Endothelial cell of umbilical vein (primary cell): Measurements from ENCODE around the gene ZFP14. TPM values are rescaled to one million over a fixed set of nuclear protein-coding genes. Genes with fewer than 3 reads are reported as not detected.

Source experiments
- Bru-seq: library from RNA; stranded (reverse); fragments of 400-500 nt; gene quantifications from one replicate; lab custom pipeline; 2021; lab: Mats Ljungman, UMichigan
- BruChase-seq, 2 experiments: library from RNA; stranded (reverse); fragments of 400-500 nt; gene quantifications; one replicate each; lab custom pipeline; 2021; lab: Mats Ljungman, UMichigan
- BruUV-seq: library from RNA; stranded (reverse); fragments of 400-500 nt; replicated peaks from 2 replicates; lab custom pipeline; 2021; lab: Mats Ljungman, UMichigan
- CTCF ChIA-PET: fragments of 300-600, 350-600 bp; sonication (Branson Sonifier 250); formaldehyde crosslinking; loops from one replicate; lab custom pipeline; 2021; ENCODE audit warnings: antibody characterized with exemption, inconsistent platforms; lab: Charles Lee
- POLR2A ChIA-PET: fragments of 300-600, 350-600 bp; sonication (Branson Sonifier 250); formaldehyde crosslinking; loops from one replicate; lab custom pipeline; 2021; ENCODE audit warnings: antibody characterized with exemption, inconsistent platforms; lab: Charles Lee
- DNase-seq: peaks from one replicate; pipeline ENCODE4 v3.0.0-alpha.2; 2011; ENCODE audit warnings: low read depth, low spot score
- FAIRE-seq: peaks from 2 replicates; lab custom pipeline; 2011; peaks lifted over from hg19 to GRCh38; lab: Jason Lieb, UNC
- H2AFZ ChIP-seq: 2 replicates; pipeline ENCODE4 v1.6.0; 2012; ENCODE audit warnings: low read depth, low read length, control low read depth, inconsistent platforms
- H3K27ac ChIP-seq: 2 replicates; pipeline ENCODE4 v1.5.1; 2011; ENCODE audit warnings: low read depth, mild to moderate bottlenecking, control low read depth, low read length, moderate library complexity; ENCODE audit not compliant: insufficient read depth
- H3K27me3 ChIP-seq, 2 experiments: 2 replicates each; pipeline versions ENCODE4 v1.6.0 to v1.6.1; 2011; ENCODE audit warnings: low read length in 2 of 2, mixed read lengths in 1 of 2; ENCODE audit not compliant: control insufficient read depth in 2 of 2, insufficient read depth in 2 of 2
- H3K36me3 ChIP-seq, 2 experiments: 2 replicates in 1 of 2; 3 replicates in 1 of 2; pipeline ENCODE4 v1.5.1; 2011; ENCODE audit warnings: low read length in 2 of 2, mild to moderate bottlenecking in 1 of 2, moderate library complexity in 1 of 2; ENCODE audit not compliant: control insufficient read depth in 2 of 2, insufficient read depth in 2 of 2; ENCODE audit errors: extremely low read depth in 1 of 2
- H3K4me1 ChIP-seq: 3 replicates; pipeline ENCODE4 v1.5.1; 2011; ENCODE audit warnings: mild to moderate bottlenecking, low read length; ENCODE audit not compliant: control insufficient read depth, insufficient read depth; ENCODE audit errors: extremely low read depth
- H3K4me2 ChIP-seq: 2 replicates; pipeline ENCODE4 v1.6.1; 2011; ENCODE audit warnings: low read length, control low read depth, mixed read lengths; ENCODE audit not compliant: insufficient read depth
- H3K4me3 ChIP-seq, 3 experiments: fragments of 200-600 bp in 1 of 3; sonication (generic), shearing (Covaris generic) in 1 of 3; replicated peaks in 1 of 3; 2 replicates each; pipeline ENCODE4 v1.5.1; 2011 to 2016; ENCODE audit warnings: control low read depth in 3 of 3, low read length in 3 of 3, mild to moderate bottlenecking in 2 of 3, inconsistent platforms in 1 of 3, low read depth in 1 of 3, moderate library complexity in 1 of 3; ENCODE audit not compliant: insufficient read depth in 1 of 3
- H3K79me2 ChIP-seq: 2 replicates; pipeline ENCODE4 v1.6.0; 2012; ENCODE audit warnings: low read length, inconsistent platforms; ENCODE audit not compliant: control insufficient read depth, insufficient read depth
- H3K9ac ChIP-seq: replicated peaks from 2 replicates; pipeline ENCODE3; 2011; ENCODE audit warnings: low read length, control low read depth; ENCODE audit not compliant: insufficient read depth; ENCODE audit errors: extremely low read depth
- H3K9me1 ChIP-seq: replicated peaks from 3 replicates; pipeline ENCODE4 v1.6.0; 2011; ENCODE audit warnings: mild to moderate bottlenecking, low read length; ENCODE audit not compliant: control insufficient read depth, insufficient read depth; ENCODE audit errors: extremely low read depth
- H3K9me3 ChIP-seq: replicated peaks from 2 replicates; pipeline ENCODE4 v1.5.1; 2012; ENCODE audit warnings: low read length, inconsistent platforms; ENCODE audit not compliant: control insufficient read depth, insufficient read depth
- H4K20me1 ChIP-seq: replicated peaks from 2 replicates; pipeline ENCODE3; 2011; ENCODE audit warnings: mild to moderate bottlenecking, low read length; ENCODE audit not compliant: control insufficient read depth, insufficient read depth; ENCODE audit errors: extremely low read depth
- JUN ChIP-seq: IDR thresholded peaks from 2 replicates; pipeline ENCODE4 v1.6.1; 2011; ENCODE audit warnings: borderline replicate concordance, low read depth; ENCODE audit not compliant: insufficient read length, insufficient read depth
- POLR2A ChIP-seq: IDR thresholded peaks from 2 replicates; pipeline ENCODE4 v1.6.1; 2012; ENCODE audit warnings: low read depth, mild to moderate bottlenecking, control low read depth, low read length
- dilution Hi-C: fragments of 300-500 bp; cut with MboI; formaldehyde crosslinking; loops from one replicate; pipeline ENCODE4 v1.15.0; 2019; ENCODE audit warnings: low sequenced_read_pairs; ENCODE audit not compliant: extremely low pct_ligation_motif_present
- intact Hi-C: fragments of 100-400 bp; cut with micrococcal nuclease; formaldehyde crosslinking; loops from one replicate; pipeline ENCODE4 v1.10.0; 2022
- long read RNA-seq: library from polyadenylated mRNA; stranded (forward); transcript quantifications from one replicate; pipeline ENCODE4 v2.0.0, GENCODE V29; 2021
- polyA minus RNA-seq, 3 experiments: library from RNA; depleted of rRNA, polyadenylated mRNA; stranded (reverse); fragments of >200 nt; gene quantifications; 1 replicate in 1 of 3; 2 replicates in 2 of 3; pipeline ENCODE4 v1.2.3, GENCODE V29; 2011
- polyA plus RNA-seq, 4 experiments: library from polyadenylated mRNA; depleted of rRNA in 3 of 4; stranded (reverse) in 3 of 4; unstranded in 1 of 4; fragments of >200 nt; gene quantifications; 2 replicates each; pipeline versions ENCODE4 v1.2.1 to v1.2.3, GENCODE V29; 2011 to 2012; ENCODE audit warnings: missing spikeins in 1 of 4
- total RNA-seq: library from RNA; stranded (reverse); gene quantifications from 2 replicates; pipeline ENCODE4 v1.2.3, GENCODE V29; 2021
- TF ChIP-seq, protein P1 (sequence below), 2 donors: IDR thresholded peaks; 1 replicate in 1 of 2; 2 replicates in 1 of 2; pipeline ENCODE4 v1.5.1; 2011; ENCODE audit warnings: low read length in 2 of 2, mild to moderate bottlenecking in 2 of 2, moderate library complexity in 2 of 2, control low read depth in 1 of 2, inconsistent platforms in 1 of 2, low read depth in 1 of 2; ENCODE audit not compliant: insufficient read depth in 1 of 2; ENCODE audit errors: extremely low read depth in 1 of 2

ZFP14 gene
- total RNA-seq, result 2.6 and 3.1 TPM in 2 replicates
- polyA plus RNA-seq, result 0.33 and 0.59 TPM in 2 replicates
- polyA plus RNA-seq (2011; cell fraction: cytosol; rRNA removed), result 0.48 and 0.62 TPM in 2 replicates
- polyA plus RNA-seq (2011; cell fraction: nucleus; rRNA removed), result 2.8 and 3.5 TPM in 2 replicates
- 1.3 TPM in 2 replicates for polyA plus RNA-seq (2012)
- 2.0 TPM in 2 replicates for polyA minus RNA-seq
- 0.82 TPM for polyA minus RNA-seq (2011; cell fraction: cytosol; rRNA and poly(A)+ RNA removed)
- polyA minus RNA-seq (2011; cell fraction: nucleus; rRNA and poly(A)+ RNA removed), result 3.0 TPM in 2 replicates
- Bru-seq, nascent RNA, result percentile 48 among the genes with signal in this experiment
- percentile 59 among the genes with signal in this experiment for BruChase-seq, experiment 1, labeled RNA remaining after a 6-hour chase
- BruChase-seq, experiment 2, labeled RNA remaining after a 2-hour chase, result percentile 61 among the genes with signal in this experiment
- long read RNA-seq, partial matches to known transcripts, result 1 of 4 reads
- long read RNA-seq, other reads (novel, unspliced or antisense), result 3 of 4 reads

DNA sequence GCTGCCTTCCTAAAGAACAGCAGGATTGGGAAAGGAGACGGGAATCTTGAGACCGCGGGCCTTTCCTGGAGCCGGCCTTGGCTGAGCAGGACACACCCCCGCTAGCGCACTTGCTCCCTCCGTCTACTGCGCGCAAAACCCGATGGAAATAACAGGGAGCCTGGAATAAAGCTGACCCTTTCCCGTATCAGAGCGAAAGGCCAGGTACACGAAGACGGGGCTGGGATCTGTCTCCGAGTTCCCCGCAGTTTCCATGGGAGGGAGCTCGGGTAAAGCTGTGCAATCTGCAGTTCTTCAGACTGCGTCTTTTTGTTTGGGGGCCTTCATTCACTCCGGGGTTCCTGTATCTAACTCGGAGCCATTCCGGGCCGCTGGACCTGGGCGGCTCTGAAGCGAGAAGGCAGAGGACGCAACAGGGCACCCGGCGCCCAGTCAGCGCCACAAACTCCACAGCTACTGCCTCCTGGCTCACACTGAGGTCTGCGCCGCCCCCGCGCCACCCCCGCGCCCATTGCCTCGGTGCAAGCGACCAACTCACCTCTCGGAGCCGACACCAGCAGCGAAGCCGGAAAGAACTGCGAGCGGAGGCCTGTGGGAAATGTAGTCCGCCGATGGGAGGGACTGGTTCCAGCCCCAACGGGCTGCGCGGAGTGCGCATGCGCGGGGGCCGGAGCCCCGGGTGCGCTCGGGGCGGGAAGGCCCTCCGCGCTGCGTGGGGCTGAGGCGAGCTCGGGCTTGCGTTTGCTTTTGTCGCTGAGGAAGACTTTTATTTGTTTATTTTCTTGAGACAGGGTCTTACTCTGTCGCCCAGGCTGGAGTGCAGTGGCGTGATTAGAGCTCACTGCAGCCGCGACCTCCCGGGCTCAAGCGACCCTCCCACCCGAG, at the start of gene ZFP14:
Gene ZFP14 (minus strand): TSS at position 577 of the 885 bp plus-strand sequence. CDS start 11,309 bp downstream, outside the sequence.
- POLR2A ChIA-PET, result no interaction called here
- Histone ChIP-seq H3K4me2 (peak within 1 kb of the TSS; percentile 92), H3K4me1 (peaks cover 7% of the 10 kb centered on the region), H2AFZ (peak within 1 kb of the TSS; percentile 97), H3K27me3 (no peaks in the 10 kb centered on the region), H3K79me2 (no peaks in the 10 kb centered on the region), H3K9ac (peak within 1 kb of the TSS; percentile 64), H3K27ac (no peak within 1 kb of the TSS), H3K9me1 (no peaks in the 10 kb centered on the region), H3K9me3 (no peaks in the 10 kb centered on the region), H3K36me3 (no peaks in the 10 kb centered on the region), H4K20me1 (no peaks in the 10 kb centered on the region), H3K4me3 (peak within 1 kb of the TSS; percentile 62 to 87 (median 78))
- CTCF ChIA-PET, result interaction anchor here (0.7 to 1.6 kb wide), 4 partner anchors 11 to 1173 kb away, joined by 3 to 6 read pairs (median 3); partner anchors contain the start of gene ZNF529
- TSS peak; percentile 23 for BruUV-seq
- TF ChIP-seq POLR2A (peak; percentile 58), JUN (no peak)
- TF ChIP-seq, protein P1, sequence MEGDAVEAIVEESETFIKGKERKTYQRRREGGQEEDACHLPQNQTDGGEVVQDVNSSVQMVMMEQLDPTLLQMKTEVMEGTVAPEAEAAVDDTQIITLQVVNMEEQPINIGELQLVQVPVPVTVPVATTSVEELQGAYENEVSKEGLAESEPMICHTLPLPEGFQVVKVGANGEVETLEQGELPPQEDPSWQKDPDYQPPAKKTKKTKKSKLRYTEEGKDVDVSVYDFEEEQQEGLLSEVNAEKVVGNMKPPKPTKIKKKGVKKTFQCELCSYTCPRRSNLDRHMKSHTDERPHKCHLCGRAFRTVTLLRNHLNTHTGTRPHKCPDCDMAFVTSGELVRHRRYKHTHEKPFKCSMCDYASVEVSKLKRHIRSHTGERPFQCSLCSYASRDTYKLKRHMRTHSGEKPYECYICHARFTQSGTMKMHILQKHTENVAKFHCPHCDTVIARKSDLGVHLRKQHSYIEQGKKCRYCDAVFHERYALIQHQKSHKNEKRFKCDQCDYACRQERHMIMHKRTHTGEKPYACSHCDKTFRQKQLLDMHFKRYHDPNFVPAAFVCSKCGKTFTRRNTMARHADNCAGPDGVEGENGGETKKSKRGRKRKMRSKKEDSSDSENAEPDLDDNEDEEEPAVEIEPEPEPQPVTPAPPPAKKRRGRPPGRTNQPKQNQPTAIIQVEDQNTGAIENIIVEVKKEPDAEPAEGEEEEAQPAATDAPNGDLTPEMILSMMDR (IDR thresholded peaks at IDR 0.05; ENCODE audit: extremely low read depth in 1 of 2, insufficient read depth in 1 of 2, low read depth in 1 of 2, low read length in 2 of 2), result peak in 1 of 2 donors; percentile 20
- dilution Hi-C loops, result no loop called here
- peak; percentile 93 for FAIRE-seq
- peak; percentile 94 for DNase-seq
- intact Hi-C loops, result loop anchor here (1.0 kb wide), 4 partner anchors 48 to 165 kb away; partner anchors contain the start of genes ZNF565 and ZNF566
